Activated CD8-positive, alpha-beta memory T cell treated with anti-CD3 and anti-CD28 coated beads, Interleukin-2, amount 10 ng/mL, durations not matched to agents 7 days and 5 days (primary cell): Measurements from ENCODE around the gene RHOT2. TPM values are rescaled to one million over a fixed set of nuclear protein-coding genes. Genes with fewer than 3 reads are reported as not detected.

Source experiments
- ATAC-seq: fragments of 150-1000 bp; cut with Tn5 transposase; one replicate; pipeline ENCODE4 v1.10.0; 2021; ENCODE audit warnings: moderate library complexity
- CTCF ChIA-PET: fragments of 350-600 bp; sonication (Branson Sonifier 250); formaldehyde crosslinking; loops from one replicate; lab custom pipeline; 2021; ENCODE audit warnings: antibody characterized with exemption; lab: Charles Lee
- DNase-seq: peaks from one replicate; pipeline ENCODE4 v3.0.0-alpha.2; 2020
- H3K27ac Mint-ChIP-seq: one replicate; pipeline ENCODE4 v1.8.0; 2021; ENCODE audit warnings: mild to moderate bottlenecking, mixed read lengths
- H3K27me3 Mint-ChIP-seq: one replicate; pipeline ENCODE4 v1.8.0; 2021; ENCODE audit warnings: mixed read lengths
- H3K36me3 Mint-ChIP-seq: one replicate; pipeline ENCODE4 v1.8.0; 2021; ENCODE audit warnings: mild to moderate bottlenecking, mixed read lengths
- H3K4me1 Mint-ChIP-seq: one replicate; pipeline ENCODE4 v1.8.0; 2021; ENCODE audit warnings: mixed read lengths
- H3K4me3 Mint-ChIP-seq: one replicate; pipeline ENCODE4 v1.8.0; 2021; ENCODE audit warnings: mild to moderate bottlenecking, moderate library complexity, mixed read lengths
- H3K9me3 Mint-ChIP-seq: one replicate; pipeline ENCODE4 v1.8.0; 2022; ENCODE audit warnings: low read depth, mixed read lengths
- total RNA-seq, 2 experiments: library from RNA; stranded (reverse); gene quantifications; one replicate each; pipeline ENCODE4 v1.2.3, GENCODE V29; 2021

RHOT2 gene
- total RNA-seq, 2 experiments from 2014 or later = 134 to 168 TPM

- Mint-ChIP-seq H3K4me3 (no peak overlapping the region), H3K36me3 (no peaks in the 10 kb centered on the region), H3K27me3 (peaks cover 63% of the 10 kb centered on the region), H3K9me3 (no peaks in the 10 kb centered on the region), H3K27ac (no peak overlapping the region), H3K4me1 (peaks cover 9% of the 10 kb centered on the region)
- no peak for DNase-seq
- no peak for ATAC-seq
- CTCF ChIA-PET = interaction anchor here (0.7 to 3.0 kb wide), 3 partner anchors 9 to 36 kb away, joined by 3 to 14 read pairs (median 3); partner anchors contain the start of genes CIAO3 and METRN
These were observed 36.1 kb downstream of the RHOT2 start for GRCh38 chr16:704047-704446.

DNA sequence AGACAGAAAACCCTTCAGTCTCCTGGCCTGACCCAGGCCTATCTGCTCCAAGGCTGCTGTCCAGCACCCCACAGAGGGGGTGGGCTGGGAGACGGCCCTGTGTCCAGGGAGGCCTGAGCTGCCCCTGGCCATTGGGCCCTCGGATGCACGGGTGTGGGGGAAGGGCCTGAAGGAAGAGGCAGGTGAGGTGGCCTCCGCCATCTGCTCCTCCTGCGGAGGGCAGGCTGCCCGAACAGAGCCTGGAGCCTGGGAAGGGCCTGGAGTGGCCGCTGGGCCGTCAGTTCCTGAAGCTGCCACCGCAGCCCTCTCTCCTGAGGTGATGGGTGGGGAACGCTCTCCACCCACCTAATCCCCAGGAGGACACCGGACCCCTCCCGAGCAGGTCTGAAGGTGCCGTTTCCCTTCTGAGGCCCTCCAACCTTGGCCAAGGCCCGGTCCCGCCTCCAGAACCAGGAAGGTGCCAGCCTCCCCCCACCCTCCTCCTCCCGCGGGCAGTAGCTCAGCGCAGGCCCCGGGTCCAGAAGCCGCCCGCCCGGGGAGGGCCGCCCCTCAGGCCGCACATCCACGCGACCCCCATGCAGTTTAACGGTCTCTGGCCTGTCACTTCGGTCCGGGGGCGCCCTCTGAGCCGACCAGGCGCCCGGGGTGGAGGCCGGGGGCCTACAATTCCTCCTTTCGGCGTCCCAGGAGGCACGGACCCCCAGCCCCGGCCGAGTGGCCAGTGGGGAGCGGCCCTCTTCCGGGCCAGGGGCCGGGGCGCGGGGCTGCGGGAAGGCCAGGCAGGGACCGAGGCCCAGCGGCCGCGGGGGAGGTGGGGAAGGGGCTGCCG lies 36.8 kb downstream of the RHOT2 start:
- H3K27ac Mint-ChIP-seq = no peak overlapping the region
- DNase-seq = no peak
- ATAC-seq = no peak
- H3K27me3 Mint-ChIP-seq = peaks cover 69% of the 10 kb centered on the region
- H3K4me3 Mint-ChIP-seq = no peak overlapping the region
- no peaks in the 10 kb centered on the region for H3K9me3 Mint-ChIP-seq
- CTCF ChIA-PET = interaction anchor here (0.7 to 3.0 kb wide), 3 partner anchors 8 to 36 kb away, joined by 3 to 14 read pairs (median 3); partner anchors contain the start of genes CIAO3 and METRN
- peaks cover 2% of the 10 kb centered on the region for H3K4me1 Mint-ChIP-seq
- H3K36me3 Mint-ChIP-seq = no peaks in the 10 kb centered on the region

DNA sequence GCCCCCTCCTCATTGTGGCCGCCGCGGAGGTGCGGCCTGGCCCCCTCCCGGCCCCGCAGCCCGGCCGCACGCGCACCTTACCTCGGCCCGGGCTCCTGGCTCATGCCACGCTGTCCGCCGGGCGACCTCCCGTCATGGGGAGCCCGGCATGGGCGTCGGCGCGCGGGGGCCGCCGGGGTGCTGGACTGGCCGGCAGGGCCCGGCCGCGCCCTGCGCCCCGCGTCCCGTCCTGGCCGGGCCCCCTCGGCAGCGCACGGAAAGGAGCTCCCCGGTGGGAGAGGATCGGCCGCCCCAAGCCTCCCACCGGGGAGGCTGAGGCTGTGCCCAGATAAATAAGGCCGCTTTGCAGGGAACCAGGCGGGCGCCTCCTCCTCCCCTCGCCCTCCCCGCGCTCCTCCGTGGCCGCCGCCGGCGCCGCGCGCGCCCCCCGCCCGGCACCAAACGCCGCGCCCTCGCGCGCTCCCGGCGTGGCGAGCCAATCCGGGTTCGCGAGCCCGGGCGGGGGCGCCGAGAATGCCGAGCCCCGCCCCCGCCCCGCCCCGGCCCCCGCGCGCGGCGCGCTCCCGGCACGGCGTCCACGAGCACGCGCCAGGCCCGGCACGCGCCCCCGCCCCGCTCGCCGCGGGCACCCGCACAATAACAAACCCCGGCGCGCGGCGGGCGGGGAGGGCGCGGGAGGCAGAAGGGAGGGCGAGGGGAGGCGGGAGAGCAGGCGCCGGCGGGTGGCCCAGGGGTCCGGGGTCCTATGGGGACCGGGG lies 37.7 kb downstream of the RHOT2 start, which contains the start of gene FBXL16:
Gene FBXL16, minus strand, starts transcription at position 371 of the 758 bp plus-strand sequence. CDS start 8,396 bp downstream, outside the sequence.
- Mint-ChIP-seq H3K36me3 (no peaks in the 10 kb centered on the region), H3K27me3 (peaks cover 68% of the 10 kb centered on the region)
- no peak for ATAC-seq

DNA sequence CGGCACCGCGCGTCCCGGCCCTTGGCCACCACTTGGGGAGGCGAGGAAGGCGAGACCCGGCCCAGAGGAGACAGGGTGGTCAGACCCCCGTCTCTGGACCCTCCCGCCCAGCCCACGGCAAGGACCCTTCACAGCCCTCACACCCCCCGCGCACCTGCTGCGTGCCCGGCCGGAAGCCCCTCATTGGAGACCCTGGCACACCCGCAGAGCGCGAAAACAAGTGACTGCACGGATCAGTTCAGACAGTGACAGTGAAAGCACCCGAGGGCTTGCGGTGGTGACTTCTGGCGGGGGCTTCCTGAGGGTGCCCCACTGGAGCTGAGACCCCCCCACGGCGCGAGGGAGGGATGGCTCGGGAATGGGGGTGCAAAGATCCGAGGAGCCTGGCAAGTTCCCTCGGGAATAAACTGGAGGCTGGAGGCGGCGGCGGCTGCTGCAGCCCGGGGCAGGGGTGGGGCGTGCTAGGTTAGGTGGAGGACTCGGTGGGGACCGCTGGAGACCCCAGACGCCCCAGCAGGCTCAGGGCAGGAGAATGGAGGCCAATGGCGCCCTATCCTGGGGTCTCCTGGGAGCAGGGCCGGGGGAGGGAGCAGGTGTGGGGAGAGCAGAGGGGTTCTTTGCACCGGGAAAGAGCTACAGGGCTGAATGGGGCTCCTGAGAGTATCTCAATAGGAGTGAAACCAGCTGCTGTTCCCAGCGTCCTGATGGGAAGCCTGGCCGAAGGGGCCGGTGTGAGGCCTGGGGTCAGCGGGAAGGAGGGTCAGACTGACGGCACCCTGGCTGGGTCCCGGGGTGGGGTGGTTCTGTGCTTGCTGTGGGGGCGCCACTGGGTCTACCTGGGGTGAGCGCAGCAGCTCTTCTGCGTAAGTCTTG lies 38.5 kb downstream of the RHOT2 start:
- DNase-seq = no peak

More for the DNA sequence above, 37.7 kb downstream of the RHOT2 start, which contains the start of gene FBXL16:
- Mint-ChIP-seq H3K4me3 (no peak within 1 kb of the TSS), H3K4me1 (no peaks in the 10 kb centered on the region), H3K27ac (no peak within 1 kb of the TSS), H3K9me3 (no peaks in the 10 kb centered on the region)
- CTCF ChIA-PET = no interaction called here
- DNase-seq = no peak

DNA sequence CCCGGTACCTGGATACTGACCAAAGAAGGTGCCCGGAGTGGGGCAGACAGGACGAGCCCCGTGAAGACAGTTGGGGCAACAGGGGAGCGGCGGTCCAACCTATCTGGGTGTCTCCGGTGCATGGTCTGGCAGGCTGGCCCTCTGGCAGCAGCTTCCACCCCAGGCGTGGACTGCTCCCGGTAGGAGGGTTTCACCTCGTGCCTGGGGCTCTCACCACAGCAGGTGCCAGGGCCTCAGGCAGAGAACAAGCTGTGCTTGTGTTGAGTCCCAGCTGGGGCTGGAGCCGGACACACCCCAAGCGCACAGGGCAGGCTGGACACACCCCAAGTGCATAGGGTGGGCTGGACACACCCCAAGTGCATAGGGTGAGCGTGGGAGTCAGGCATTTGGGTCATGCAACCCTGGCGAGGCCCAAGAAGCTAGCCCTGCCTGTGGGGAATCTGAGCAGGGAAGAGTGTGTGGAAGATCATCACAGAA lies 39.2 kb downstream of the RHOT2 start:
- H3K4me1 Mint-ChIP-seq = no peaks in the 10 kb centered on the region
- no peak overlapping the region for H3K27ac Mint-ChIP-seq
- CTCF ChIA-PET = interaction anchor here (0.8 to 1.3 kb wide), 4 partner anchors 11 to 78 kb away, joined by 3 to 5 read pairs (median 3); partner anchors contain the start of genes CIAO3 and WDR24
- no peaks in the 10 kb centered on the region for H3K9me3 Mint-ChIP-seq
- ATAC-seq (no peak), DNase-seq (no peak)
- H3K4me3 Mint-ChIP-seq = no peak overlapping the region
- no peaks in the 10 kb centered on the region for H3K36me3 Mint-ChIP-seq
- peaks cover 58% of the 10 kb centered on the region for H3K27me3 Mint-ChIP-seq

More for the DNA sequence above, 38.5 kb downstream of the RHOT2 start:
- Mint-ChIP-seq H3K4me3 (no peak overlapping the region), H3K27ac (no peak overlapping the region), H3K4me1 (no peaks in the 10 kb centered on the region), H3K36me3 (no peaks in the 10 kb centered on the region), H3K27me3 (peaks cover 64% of the 10 kb centered on the region), H3K9me3 (no peaks in the 10 kb centered on the region)
- CTCF ChIA-PET = interaction anchor here (0.8 to 1.0 kb wide), 3 partner anchors 10 to 34 kb away, joined by 3 read pairs; partner anchors contain the start of genes CIAO3 and WDR24
- no peak for ATAC-seq

DNA sequence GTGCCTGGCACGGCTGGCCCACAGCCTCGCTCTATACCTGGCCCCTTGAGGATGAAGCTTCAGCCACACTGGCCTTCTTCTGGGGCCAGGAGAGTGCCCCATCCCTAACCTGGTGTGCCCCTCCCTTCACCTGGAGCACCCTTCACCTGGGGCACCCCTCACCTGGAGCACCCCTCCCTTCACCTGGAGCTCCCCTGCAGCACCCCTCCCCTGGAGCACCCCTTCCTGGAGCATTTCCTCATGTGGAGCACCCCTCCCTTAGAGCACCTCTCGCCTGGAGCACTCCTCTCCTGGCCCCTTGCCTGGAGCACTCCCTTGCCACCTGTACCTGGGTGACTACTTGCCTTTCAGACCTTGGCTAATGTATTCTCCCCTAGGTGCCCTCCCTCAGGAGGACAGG lies 40.1 kb downstream of the RHOT2 start:
- no peak overlapping the region for H3K4me3 Mint-ChIP-seq
- H3K9me3 Mint-ChIP-seq = no peaks in the 10 kb centered on the region
- DNase-seq (no peak), ATAC-seq (no peak)
- H3K27ac Mint-ChIP-seq = no peak overlapping the region
- H3K27me3 Mint-ChIP-seq = peaks cover 53% of the 10 kb centered on the region
- peaks cover 3% of the 10 kb centered on the region for H3K4me1 Mint-ChIP-seq
- no peaks in the 10 kb centered on the region for H3K36me3 Mint-ChIP-seq
- CTCF ChIA-PET = interaction anchor here (1.3 kb wide), 1 partner anchor 78 kb away, joined by 5 read pairs; no protein-coding TSS in a partner anchor

- no peaks in the 10 kb centered on the region for H3K36me3 Mint-ChIP-seq
- H3K9me3 Mint-ChIP-seq = no peaks in the 10 kb centered on the region
- CTCF ChIA-PET = interaction anchor here (1.8 to 2.6 kb wide), 4 partner anchors 11 to 79 kb away, joined by 4 to 12 read pairs (median 8); partner anchors contain the start of genes ANTKMT, CHTF18, CIAO3 and RPUSD1
- H3K4me1 Mint-ChIP-seq = peaks cover 3% of the 10 kb centered on the region
- H3K4me3 Mint-ChIP-seq = no peak overlapping the region
- no peak overlapping the region for H3K27ac Mint-ChIP-seq
- H3K27me3 Mint-ChIP-seq = peaks cover 45% of the 10 kb centered on the region
- ATAC-seq = no peak
- no peak for DNase-seq
These were observed 41.0 kb downstream of the RHOT2 start for GRCh38 chr16:708959-709358.

DNA sequence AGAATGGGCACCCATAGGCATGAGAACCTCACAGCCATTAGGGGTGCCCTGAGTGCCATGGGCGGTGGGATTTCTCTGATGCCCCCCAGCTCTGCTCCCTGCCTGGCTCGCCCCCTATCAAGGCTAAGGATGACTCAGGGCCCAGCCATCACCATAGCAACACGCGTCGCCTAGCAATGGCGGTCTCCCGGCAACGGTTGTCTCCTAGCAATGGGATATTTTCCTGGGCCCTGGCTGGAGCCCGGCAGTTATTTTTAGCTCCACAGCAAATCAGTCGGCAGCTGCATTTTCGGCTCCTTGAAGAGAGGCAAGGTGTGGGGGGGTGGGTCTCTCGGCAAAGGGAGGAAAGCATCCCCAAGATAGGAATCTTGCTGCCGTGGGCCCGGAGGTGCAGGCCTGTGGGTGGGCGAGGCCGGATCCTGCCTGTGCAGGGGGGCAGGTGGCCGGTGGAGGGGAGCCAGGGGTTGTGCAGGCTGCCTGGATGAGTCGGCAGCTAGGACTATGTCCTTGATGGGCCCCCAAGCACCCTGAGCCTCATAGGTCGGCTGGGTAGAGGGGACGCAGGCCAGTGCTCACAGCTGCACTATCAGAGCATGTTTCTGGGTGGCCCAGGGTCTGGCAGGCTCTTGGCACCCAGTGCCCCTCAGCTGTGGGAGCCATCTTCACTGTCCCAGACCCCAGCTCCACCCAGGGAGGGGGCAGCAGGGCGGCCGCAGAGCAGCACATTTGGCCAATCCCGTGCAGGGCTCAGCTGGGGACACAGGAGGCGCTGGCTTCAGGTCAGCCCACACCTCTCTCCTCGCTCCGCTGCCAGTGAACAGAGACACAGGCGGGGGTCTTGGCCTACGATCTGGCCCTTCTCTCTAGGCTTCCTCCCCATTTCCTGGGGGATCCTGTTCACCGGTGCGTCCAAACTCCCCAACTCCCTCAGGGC lies 41.9 kb downstream of the RHOT2 start:
- CTCF ChIA-PET = interaction anchor here (1.2 to 2.6 kb wide), 6 partner anchors 10 to 79 kb away, joined by 3 to 12 read pairs (median 7); partner anchors contain the start of genes ANTKMT, CHTF18, CIAO3 and RPUSD1
- Mint-ChIP-seq H3K36me3 (no peaks in the 10 kb centered on the region), H3K27ac (no peak overlapping the region), H3K4me3 (no peak overlapping the region), H3K4me1 (peaks cover 3% of the 10 kb centered on the region), H3K9me3 (no peaks in the 10 kb centered on the region), H3K27me3 (peaks cover 40% of the 10 kb centered on the region)
- no peak for DNase-seq
- ATAC-seq = no peak

DNA sequence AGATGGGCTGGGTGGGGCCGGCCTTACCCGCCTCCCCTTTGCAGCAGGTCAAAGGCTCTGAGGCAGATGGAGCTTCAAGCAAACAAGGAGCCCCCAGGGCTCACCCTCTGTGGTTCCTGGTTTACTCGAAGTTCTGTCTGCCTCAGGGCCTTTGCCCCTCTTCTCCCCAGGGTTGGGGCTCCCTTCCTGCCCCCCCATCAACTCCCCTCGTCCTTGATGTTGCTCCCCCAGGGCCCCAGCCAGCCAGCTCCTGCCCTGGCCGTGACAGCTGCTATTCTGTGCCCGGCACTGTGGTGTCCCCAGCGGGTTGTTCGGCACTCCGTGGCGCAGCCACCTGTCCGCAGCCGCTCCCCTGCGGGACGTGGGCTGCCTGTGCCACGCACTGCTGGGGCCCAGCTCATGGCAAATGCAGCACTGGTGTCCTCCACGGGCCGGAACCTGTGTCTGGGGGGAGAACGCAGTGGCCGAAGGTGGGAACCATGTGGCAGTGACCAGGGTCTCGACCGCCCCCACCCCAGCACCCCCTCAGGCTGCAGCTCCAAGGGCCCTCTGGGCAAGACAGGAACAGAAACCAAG lies 42.7 kb downstream of the RHOT2 start:
- H3K4me1 Mint-ChIP-seq = peaks cover 3% of the 10 kb centered on the region
- no peaks in the 10 kb centered on the region for H3K36me3 Mint-ChIP-seq
- H3K9me3 Mint-ChIP-seq = no peaks in the 10 kb centered on the region
- CTCF ChIA-PET = interaction anchor here (1.2 to 2.6 kb wide), 6 partner anchors 9 to 78 kb away, joined by 3 to 12 read pairs (median 7); partner anchors contain the start of genes ANTKMT, CHTF18, CIAO3 and RPUSD1
- ATAC-seq (no peak), DNase-seq (no peak)
- H3K27me3 Mint-ChIP-seq = peaks cover 39% of the 10 kb centered on the region
- H3K27ac Mint-ChIP-seq = no peak overlapping the region
- H3K4me3 Mint-ChIP-seq = no peak overlapping the region

DNA sequence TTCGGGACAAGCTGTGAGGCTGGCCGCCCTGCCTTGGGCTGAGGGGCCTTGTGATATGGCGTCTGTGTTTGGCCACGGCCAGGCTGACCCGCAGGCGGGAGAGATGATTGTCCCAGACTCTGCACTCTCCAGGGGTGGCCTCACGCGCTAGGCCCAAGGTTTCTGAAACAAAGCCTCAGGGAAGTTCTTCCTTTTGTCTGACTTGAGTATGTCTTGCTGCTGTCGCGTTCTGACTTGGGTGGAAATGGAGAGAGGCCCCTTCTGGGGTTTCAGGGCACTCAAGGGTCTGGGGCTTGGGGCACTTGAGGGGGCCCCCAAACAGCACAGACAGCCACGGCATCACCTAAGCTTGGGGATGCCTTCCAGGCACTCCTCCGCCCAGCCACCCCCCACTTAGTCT lies 43.2 kb downstream of the RHOT2 start:
- DNase-seq = no peak
- H3K27ac Mint-ChIP-seq = no peak overlapping the region
- H3K4me3 Mint-ChIP-seq = no peak overlapping the region
- no peaks in the 10 kb centered on the region for H3K9me3 Mint-ChIP-seq
- no peak for ATAC-seq
- CTCF ChIA-PET = interaction anchor here (1.8 to 2.6 kb wide), 3 partner anchors 9 to 74 kb away, joined by 7 to 12 read pairs (median 7); partner anchors contain the start of gene ANTKMT
- H3K36me3 Mint-ChIP-seq = no peaks in the 10 kb centered on the region
- H3K4me1 Mint-ChIP-seq = peaks cover 4% of the 10 kb centered on the region
- H3K27me3 Mint-ChIP-seq = peaks cover 43% of the 10 kb centered on the region
